HG03108 (cell line): ENCODE measurements around the gene ZNF680.
A peak's percentile ranks its signal among the peaks of the same experiment; 100 is the strongest.
"Not testable (repeated sequence)": the region's sequence is repeated elsewhere in the genome, so short reads cannot be mapped to it uniquely, and the experiment has no call there.

Source experiments
- ATAC-seq: cut with Tn5 transposase; IDR thresholded peaks from one replicate; pipeline ENCODE4 v1.9.1; 2021; ENCODE audit warnings: moderate library complexity; ENCODE audit not compliant: unreplicated experiment

ZNF680 gene

GRCh38 chr7:64562626-64563278 lies at the start of gene ZNF680:
TSS of gene ZNF680 (minus strand) at chr7:64563071. CDS start at chr7:64562954, 117 bp downstream.
- ATAC-seq, result peak; percentile 99

- ATAC-seq, result no peak
Measured at GRCh38 chr7:64612452-64612851, 49.6 kb upstream of the ZNF680 start.

GRCh38 chr7:64611717-64612116 lies 48.8 kb upstream of the ZNF680 start:
- ATAC-seq, result no peak

- no peak for ATAC-seq
Measured at GRCh38 chr7:64610997-64611396, 48.1 kb upstream of the ZNF680 start.

- no peak for ATAC-seq
Measured at GRCh38 chr7:64608116-64608910, 45.4 kb upstream of the ZNF680 start.

- ATAC-seq, result no peak
Measured at GRCh38 chr7:64606385-64606784, 43.5 kb upstream of the ZNF680 start.

GRCh38 chr7:64603271-64603670 lies 40.4 kb upstream of the ZNF680 start:
- no peak for ATAC-seq

- no peak for ATAC-seq
Measured at GRCh38 chr7:64602518-64602917, 39.6 kb upstream of the ZNF680 start.

- no peak for ATAC-seq
Measured at GRCh38 chr7:64602086-64602485, 39.2 kb upstream of the ZNF680 start.

- no peak for ATAC-seq
Measured at GRCh38 chr7:64599359-64599758, 36.5 kb upstream of the ZNF680 start.

GRCh38 chr7:64590971-64591370 lies 28.1 kb upstream of the ZNF680 start:
- no peak for ATAC-seq

GRCh38 chr7:64581926-64582894 lies 19.3 kb upstream of the ZNF680 start:
- ATAC-seq, result no peak

GRCh38 chr7:64581391-64581790 lies 18.5 kb upstream of the ZNF680 start:
- ATAC-seq, result no peak

- ATAC-seq, result no peak
Measured at GRCh38 chr7:64574540-64575099, 11.7 kb upstream of the ZNF680 start.

- not testable (repeated sequence) for ATAC-seq
Measured at GRCh38 chr7:64570284-64570605, 7.4 kb upstream of the ZNF680 start.

- ATAC-seq, result not testable (repeated sequence)
Measured at GRCh38 chr7:64569372-64570283, 6.8 kb upstream of the ZNF680 start.

- no peak for ATAC-seq
Measured at GRCh38 chr7:64562256-64562625, 630 bp downstream of the ZNF680 start.

- ATAC-seq, result no peak
Measured at GRCh38 chr7:64559206-64559605, 3.7 kb downstream of the ZNF680 start.

GRCh38 chr7:64558781-64559180 lies 4.1 kb downstream of the ZNF680 start:
- ATAC-seq, result no peak

GRCh38 chr7:64558323-64558705 lies 4.6 kb downstream of the ZNF680 start:
- ATAC-seq, result no peak
